ENCODE results near the gene DHRS4.
"Not testable (repeated sequence)": the region's sequence is repeated elsewhere in the genome, so short reads cannot be mapped to it uniquely, and the experiment has no call there.

The DHRS4 gene

GRCh38 chr14:23988607-23989363, 35.2 kb downstream of the DHRS4 start, which contains the start of gene DHRS4L2:
TSS of gene DHRS4L2 (plus strand) at chr14:23988929. CDS start at chr14:23988948, 19 bp downstream.
- DNase-seq = peak; percentile 73

DNA sequence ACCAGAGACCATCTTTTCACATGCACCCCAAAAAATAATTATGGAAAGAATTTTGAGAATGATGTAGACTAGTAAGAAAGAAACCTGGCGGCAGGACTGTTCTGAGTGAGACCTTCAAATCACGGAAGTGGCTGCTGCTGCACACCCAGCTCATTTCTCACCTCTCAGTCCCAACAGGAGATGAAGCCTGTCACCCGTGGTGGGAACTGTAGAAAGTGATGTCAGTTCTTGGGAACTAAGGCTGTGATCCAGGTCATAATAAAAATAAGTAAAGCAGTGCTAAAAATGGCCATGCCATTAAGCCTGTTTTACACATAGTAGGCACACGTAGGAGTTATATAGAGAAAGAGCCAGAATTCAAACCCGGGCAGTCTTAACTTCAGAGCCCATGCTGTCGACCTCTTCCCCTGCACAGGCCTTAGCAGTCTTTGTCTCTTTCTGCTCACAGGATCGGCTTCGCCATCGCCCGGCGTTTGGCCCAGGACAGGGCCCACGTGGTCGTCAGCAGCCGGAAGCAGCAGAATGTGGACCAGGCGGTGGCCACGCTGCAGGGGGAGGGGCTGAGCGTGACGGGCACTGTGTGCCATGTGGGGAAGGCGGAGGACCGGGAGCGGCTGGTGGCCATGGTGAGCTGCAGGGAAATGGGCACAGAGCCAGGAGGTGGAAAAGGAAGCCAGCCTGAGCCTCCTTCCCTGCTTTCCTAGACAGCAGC, 36.3 kb downstream of the DHRS4 start:
- not testable (repeated sequence) for DNase-seq

- not testable (repeated sequence) for DNase-seq
Observed at GRCh38 chr14:23990961-23991360, 37.4 kb downstream of the DHRS4 start.

- DNase-seq = not testable (repeated sequence)
Observed at GRCh38 chr14:23993042-23993441, 39.5 kb downstream of the DHRS4 start.

- not testable (repeated sequence) for DNase-seq
Observed at GRCh38 chr14:23996009-23996408, 42.4 kb downstream of the DHRS4 start.

- not testable (repeated sequence) for DNase-seq
Observed at GRCh38 chr14:23996825-23997224, 43.3 kb downstream of the DHRS4 start.

DNA sequence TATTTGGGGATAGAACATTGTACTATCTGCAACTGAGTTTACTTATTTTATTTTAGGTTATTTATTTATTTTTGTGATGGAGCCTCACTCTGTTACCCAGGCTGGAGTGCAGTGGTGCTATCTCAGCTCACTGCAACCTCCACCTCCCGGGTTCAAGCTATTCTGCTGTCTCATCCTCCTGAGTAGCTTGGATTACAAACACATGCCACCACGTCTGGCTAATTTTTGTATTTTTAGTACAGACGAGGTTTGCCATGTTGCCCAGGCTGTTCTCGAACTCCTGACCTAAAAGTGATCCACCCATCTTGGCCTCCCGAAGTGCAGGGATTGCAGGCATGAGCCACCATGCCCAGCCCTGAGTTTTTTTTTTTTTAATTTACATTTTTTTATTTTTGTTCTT, 46.1 kb downstream of the DHRS4 start:
- DNase-seq = not testable (repeated sequence)

GRCh38 chr14:24001078-24001477, 47.5 kb downstream of the DHRS4 start:
- DNase-seq = not testable (repeated sequence)

DNA sequence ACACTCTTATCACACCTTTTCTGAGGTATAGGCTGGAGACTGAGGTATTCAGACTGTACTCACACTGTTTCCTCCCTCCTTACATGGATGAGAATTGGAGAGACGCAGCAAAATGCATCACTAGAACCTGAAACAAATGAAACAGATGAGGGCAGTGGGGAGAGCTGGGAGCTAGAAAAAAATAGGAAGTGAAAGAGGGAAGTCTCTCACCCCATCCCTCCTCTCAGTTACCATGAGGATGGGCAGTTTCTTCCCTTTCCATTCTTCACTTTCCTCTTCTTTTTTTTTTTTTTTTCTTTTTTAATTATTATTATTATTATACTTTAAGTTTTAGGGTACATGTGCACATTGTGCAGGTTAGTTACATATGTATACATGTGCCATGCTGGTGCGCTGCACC, 48.1 kb downstream of the DHRS4 start:
- DNase-seq = not testable (repeated sequence)

GRCh38 chr14:24006471-24006816, 52.9 kb downstream of the DHRS4 start:
- DNase-seq = not testable (repeated sequence)

DNA sequence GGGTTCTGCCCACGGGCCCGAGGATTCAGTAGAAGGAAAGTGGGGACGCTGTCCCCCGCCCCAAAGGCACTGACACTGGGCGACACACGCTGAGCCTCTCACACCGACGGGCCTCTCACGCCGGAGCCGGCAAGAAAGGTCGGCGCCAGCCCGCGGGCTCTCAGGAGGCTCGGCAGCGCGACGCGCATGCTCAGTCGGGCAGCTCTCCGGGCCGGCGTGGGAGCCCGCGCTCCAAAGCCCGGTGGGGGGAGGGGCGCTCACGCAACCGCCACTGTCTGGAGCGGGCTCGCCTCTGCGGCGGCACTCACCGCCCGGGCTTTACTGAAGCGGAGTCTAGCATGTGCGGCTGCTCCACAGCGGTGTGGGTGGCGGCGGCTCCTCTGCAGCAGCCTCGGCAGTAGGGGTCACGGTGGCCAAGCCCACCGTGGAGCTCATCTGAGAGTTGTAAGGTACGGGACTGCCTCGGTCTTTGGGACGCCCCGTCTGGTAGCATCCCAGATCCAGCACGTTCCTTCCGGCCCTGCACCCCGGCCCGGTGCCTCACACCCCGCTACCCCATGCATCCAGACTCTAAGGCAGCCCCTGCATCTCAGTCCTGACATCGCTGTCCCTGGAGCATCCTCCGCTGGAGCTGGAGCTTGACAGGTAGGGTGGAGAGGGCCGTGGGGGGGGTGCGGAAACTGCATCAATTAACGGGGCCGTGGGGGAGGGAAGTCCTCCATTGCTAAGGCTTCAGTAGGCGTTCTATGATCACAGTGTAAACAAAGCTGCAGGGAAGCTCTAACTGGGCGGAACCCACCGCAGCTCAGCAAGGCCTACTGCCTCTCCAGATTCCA, 53.5 kb downstream of the DHRS4 start:
- DNase-seq = peak; percentile 65

- DNase-seq = no peak
Observed at GRCh38 chr14:24011051-24011450, 57.5 kb downstream of the DHRS4 start.

DNA sequence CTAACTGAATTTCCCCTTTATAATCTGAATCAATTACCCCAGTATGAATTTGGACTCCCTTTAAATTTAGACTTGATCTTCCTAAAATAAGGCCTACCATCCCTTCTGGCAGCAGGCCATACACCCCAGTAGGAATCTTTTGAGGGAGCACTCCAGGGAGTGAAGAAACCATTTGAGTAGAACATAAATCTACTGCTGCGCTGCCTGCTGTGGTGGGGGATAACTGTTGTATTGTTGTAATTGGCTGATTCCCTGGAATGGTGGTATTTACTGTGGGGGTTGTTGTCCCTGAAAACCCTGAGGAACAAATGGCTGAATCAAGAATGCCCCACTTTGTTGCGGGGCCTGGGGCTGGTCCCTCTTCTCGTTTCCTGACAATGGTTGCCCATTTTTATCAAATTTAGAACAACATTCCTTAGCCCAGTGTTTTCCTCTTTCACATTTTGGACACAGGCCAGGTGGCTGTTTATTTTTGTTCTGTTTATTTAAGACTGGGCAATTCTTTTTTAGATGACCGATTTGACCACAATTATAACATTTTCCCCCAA, 59.2 kb downstream of the DHRS4 start:
- not testable (repeated sequence) for DNase-seq

DNA sequence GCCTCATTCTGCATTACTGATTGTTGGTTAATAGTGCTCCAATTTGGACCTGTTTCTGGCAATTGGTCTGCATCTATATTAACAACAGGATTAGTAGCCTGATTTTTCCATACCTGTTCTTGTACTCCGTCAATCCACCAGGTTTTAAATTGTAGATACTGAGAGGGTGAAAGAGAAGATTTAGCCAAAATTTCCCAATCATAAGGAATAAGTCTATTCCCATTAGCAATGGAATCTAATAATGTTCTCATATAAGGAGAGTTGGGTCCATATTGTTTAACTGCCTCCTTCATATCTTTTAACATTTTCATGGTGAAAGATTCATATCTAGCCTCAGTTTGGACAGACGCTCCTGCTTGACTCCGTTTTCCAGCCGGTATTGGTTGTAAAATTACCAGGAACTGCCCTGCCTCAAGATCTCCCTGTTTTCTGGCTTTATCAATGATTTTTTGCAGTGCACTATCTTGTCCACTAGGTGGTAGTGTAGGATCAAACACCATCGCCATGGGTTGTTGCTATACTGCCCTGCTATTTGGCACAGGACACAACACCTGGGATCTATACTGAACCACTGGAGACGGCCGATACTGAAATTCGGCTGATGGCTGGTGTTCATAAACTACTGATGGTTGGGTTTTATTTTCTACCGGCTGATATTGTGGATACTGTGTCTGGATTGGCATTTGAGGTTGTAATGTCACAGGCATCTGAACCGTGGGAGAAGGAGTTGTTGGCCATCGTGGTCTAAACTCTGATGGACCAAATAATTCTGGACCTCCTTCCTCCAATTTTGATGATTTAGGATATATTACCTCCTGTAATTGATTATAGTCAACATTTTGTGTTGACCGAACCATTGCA, 60.3 kb downstream of the DHRS4 start:
- peak; percentile 29 for DNase-seq

DNA sequence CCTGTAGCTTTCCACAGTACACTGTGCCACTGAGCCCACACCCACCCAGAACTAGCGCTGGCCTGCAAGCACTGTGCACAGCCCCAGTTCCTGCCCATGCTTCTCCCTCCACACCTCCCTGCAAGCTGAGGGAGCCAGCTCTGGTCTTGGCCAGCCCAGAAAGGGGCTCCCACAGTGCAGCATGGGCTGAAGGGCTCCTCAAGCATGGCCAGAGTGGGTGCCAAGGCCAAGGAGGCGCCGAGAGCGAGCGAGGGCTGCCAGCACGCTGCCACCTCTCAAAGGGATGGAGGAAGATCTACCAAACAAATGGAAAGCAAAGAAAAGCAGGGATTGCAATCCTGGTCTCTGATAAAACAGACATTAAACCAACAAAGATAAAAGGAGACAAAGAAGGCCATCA, 62.2 kb downstream of the DHRS4 start:
- not testable (repeated sequence) for DNase-seq

All from activated CD8-positive, alpha-beta memory T cell treated with anti-CD3 and anti-CD28 coated beads, Interleukin-2, amount 50 U/mL, for 4 hours (primary cell).